ENCODE measurements around the gene BCL6B. TPM values are rescaled to one million over a fixed set of nuclear protein-coding genes. Genes with fewer than 3 reads are reported as not detected.

Gene BCL6B
- total RNA-seq, 1 experiment from 2014 or later, result 0.57 TPM

GRCh38 chr17:7039832-7040231, 17.0 kb downstream of the BCL6B start (continued):
- no peak for TF ChIP-seq CTCF (IDR thresholded peaks at IDR 0.05 in 2 of 3, conservative IDR thresholded peaks at IDR 0.05 in 1 of 3; ENCODE audit: borderline replicate concordance in 1 of 3, insufficient read depth in 1 of 3, low read depth in 2 of 3, low read length in 2 of 3)

- ChIA-PET CTCF (no interaction called here), POLR2A (no interaction called here), RAD21 (ENCODE audit: low non-redundant PET in 1 of 2, low total read pairs in 2 of 2, uncharacterized antibody in 2 of 2, unreplicated experiment in 2 of 2) (no interaction called here)
- no peaks in the 10 kb centered on the region for H3K9me2 ChIP-seq (ENCODE audit: insufficient read depth)
- no peak overlapping the region for H3K4me3 ChIP-seq (replicated peaks in 1 of 2; ENCODE audit: low read depth in 1 of 2, low read length in 2 of 2)
- no peaks in the 10 kb centered on the region for H4K20me1 ChIP-seq (ENCODE audit: insufficient read depth)
- no peaks in the 10 kb centered on the region for H3K9me3 ChIP-seq (ENCODE audit: control insufficient read depth in 1 of 2, insufficient read depth in 1 of 2, low read depth in 1 of 2, low read length in 2 of 2)
- H3K36me3 ChIP-seq (ENCODE audit: control insufficient read depth in 1 of 2, insufficient read depth in 2 of 2, low read length in 2 of 2), result no peaks in the 10 kb centered on the region
- H3K79me2 ChIP-seq (ENCODE audit: insufficient read depth, low read length), result no peaks in the 10 kb centered on the region
- peaks cover 12 to 17% of the 10 kb centered on the region in 2 experiments for H3K4me1 ChIP-seq (ENCODE audit: control insufficient read depth in 1 of 2, insufficient read depth in 2 of 2, low read length in 2 of 2)
- no TSS peak for BruUV-seq (replicated peaks)
- H3K9ac ChIP-seq (ENCODE audit: low read length), result no peak overlapping the region
- no peak overlapping the region for H2AFZ ChIP-seq (ENCODE audit: low read depth, low read length, poor library complexity, severe bottlenecking)
- H3K27me3 ChIP-seq (ENCODE audit: insufficient read depth, low read length), result no peaks in the 10 kb centered on the region
- DNase-seq (ENCODE audit: low read depth, low spot score) (no peak), ATAC-seq (no peak)
- H3K27ac ChIP-seq (ENCODE audit: low read depth, low read length), result no peak overlapping the region
- TF ChIP-seq CBX3 (IDR thresholded peaks at IDR 0.05; ENCODE audit: low read depth) (no peak), ZNF274 (IDR thresholded peaks at IDR 0.05; ENCODE audit: low read depth, low read length) (no peak), ZFX (IDR thresholded peaks at IDR 0.05) (no peak), ELF1 (IDR thresholded peaks at IDR 0.05; ENCODE audit: borderline replicate concordance, low read depth) (no peak), SIN3A (IDR thresholded peaks at IDR 0.05; ENCODE audit: low read depth) (no peak), MAX (IDR thresholded peaks at IDR 0.05) (no peak), SP1 (IDR thresholded peaks at IDR 0.05; ENCODE audit: low read depth) (no peak), CEBPB (IDR thresholded peaks at IDR 0.05; ENCODE audit: low read depth) (no peak), FOSL1 (IDR thresholded peaks at IDR 0.05; ENCODE audit: low read depth) (no peak), POLR2AphosphoS5 (IDR thresholded peaks at IDR 0.05; ENCODE audit: low read depth, low read length) (no peak; the same call in 1 of the 2 replicates), EZH2 (IDR thresholded peaks at IDR 0.05) (no peak), SRF (IDR thresholded peaks at IDR 0.05; ENCODE audit: low read depth) (no peak)
- no peak overlapping the region for H3K4me2 ChIP-seq (ENCODE audit: low read length)
- intact Hi-C loops (cut with micrococcal nuclease), result no loop called here
Measured at GRCh38 chr17:7041607-7042500, 19.0 kb downstream of the BCL6B start.
